ENCODE measurements around the gene MIB1. TPM values are rescaled to one million over a fixed set of nuclear protein-coding genes. Genes with fewer than 3 reads are reported as not detected.

MIB1 gene
- total and polyA plus RNA-seq, 10 of the 15 experiments (the other 5 are each of a cell fraction or from before 2014, with no cell fraction given), result 2.3 to 27.5 (median 10.4) TPM

GRCh38 chr18:21763846-21764646, 23.5 kb downstream of the MIB1 start:
- no peak for TF ChIP-seq CBX5 (IDR thresholded peaks at IDR 0.05; ENCODE audit: low read depth)
- TF ChIP-seq EED (IDR thresholded peaks at IDR 0.05; ENCODE audit: low read depth), result peak; percentile 45; the same call in 1 of the 2 replicates
- TF ChIP-seq SIX5 (IDR thresholded peaks at IDR 0.05; ENCODE audit: low read depth, low read length, severe bottlenecking), result no peak
- no peak for TF ChIP-seq IKZF2 (IDR thresholded peaks at IDR 0.05)
- no peak for TF ChIP-seq SMAD1 (IDR thresholded peaks at IDR 0.05; ENCODE audit: low read depth, partially characterized antibody)
- 0 out of 2 replicates have a peak, but pooled peaks have one; percentile 5 for TF ChIP-seq MEF2A (IDR thresholded peaks at IDR 0.05; ENCODE audit: insufficient read depth, low read depth, low read length)
- TF ChIP-seq JUNB (IDR thresholded peaks at IDR 0.05), result peak; percentile 27; the same call in 1 of the 2 replicates
- TF ChIP-seq MLLT1 (IDR thresholded peaks at IDR 0.05), result no peak
- in situ Hi-C loops (cut with MboI) (no loop called here), intact Hi-C loops (cut with micrococcal nuclease; ENCODE audit: unreplicated experiment) (loop anchor here (5.0 kb wide), 1 partner anchor 152 kb away; the partner anchor contains the start of gene SNRPD1)
- CTCF ChIA-PET, result no interaction called here
- WGBS (ENCODE audit: insufficient coverage, insufficient replicate concordance, low lambda C conversion rate, missing lambda C conversion rate), result 27% methylated on average over 3 of the region's 3 CpGs
- H3K36me3 ChIP-seq (ENCODE audit: control insufficient read depth in 2 of 2, insufficient read depth in 2 of 2, low read length in 1 of 2), result peaks cover 0 to 15% of the 10 kb centered on the region in 2 experiments; a peak in 2 of 4 replicates
- DNase-seq (ENCODE audit: low read depth, low spot score) (no peak), FAIRE-seq (no peak), ATAC-seq (peak; percentile 65)
- POLR2A ChIA-PET, result interaction anchor here (0.6 to 2.1 kb wide), 3 partner anchors 13 to 289 kb away, joined by 3 to 8 read pairs (median 5); no protein-coding TSS in a partner anchor
- no peak overlapping the region for H3K4me3 ChIP-seq
- peak overlapping the region; percentile 11; the same call in 1 of the 2 replicates for H3K4me2 ChIP-seq (ENCODE audit: control insufficient read depth, insufficient read depth)
- peaks cover 20% of the 10 kb centered on the region; the same call in 1 of the 2 replicates for H3K4me1 ChIP-seq (ENCODE audit: control insufficient read depth, insufficient read depth, low read length)
- SMC1A ChIA-PET (ENCODE audit: uncharacterized antibody, unreplicated experiment), result interaction anchor here (1.3 to 1.4 kb wide), 2 partner anchors 12 to 21 kb away, joined by 4 read pairs; no protein-coding TSS in a partner anchor
- no peaks in the 10 kb centered on the region; the same call in 1 of the 3 replicates for H3K9me3 ChIP-seq (replicated peaks; ENCODE audit: control insufficient read depth, insufficient read depth, low read length)
- no peak overlapping the region for H3K9ac ChIP-seq (ENCODE audit: control insufficient read depth, insufficient read depth, low read length)
- peaks cover 27% of the 10 kb centered on the region for H3K79me2 ChIP-seq (ENCODE audit: control insufficient read depth, insufficient read depth, low read length)
- no TSS peak for BruUV-seq (replicated peaks)
- no peak overlapping the region for H2AFZ ChIP-seq (ENCODE audit: control insufficient read depth, low read depth, low read length)
- H3K27me3 ChIP-seq (replicated peaks in 1 of 2; ENCODE audit: control insufficient read depth in 2 of 2, insufficient read depth in 2 of 2, low read length in 1 of 2), result no peaks in the 10 kb centered on the region
- RAD21 ChIA-PET (ENCODE audit: unreplicated experiment), result no interaction called here
- no peaks in the 10 kb centered on the region for H4K20me1 ChIP-seq (ENCODE audit: control insufficient read depth, insufficient read depth)
- H3K27ac ChIP-seq (ENCODE audit: control insufficient read depth, insufficient read depth), result no peak overlapping the region
